SJSA1 (cell line): ENCODE measurements around the gene RXRB. TPM values are rescaled to one million over a fixed set of nuclear protein-coding genes. Genes with fewer than 3 reads are reported as not detected.
A peak's percentile ranks its signal among the peaks of the same experiment; 100 is the strongest.

Experiments
- DNase-seq, 2 experiments: peaks; one replicate each; pipeline ENCODE4 v3.0.0-alpha.2; 2015 to 2020; ENCODE audit warnings: low spot score in 2 of 2, low read depth in 1 of 2
- H3K27ac ChIP-seq: fragments of 250-450 bp; sonication (Bioruptor Pico); 2 replicates; pipeline ENCODE4 v1.5.1; 2020; ENCODE audit warnings: mild to moderate bottlenecking, moderate library complexity
- H3K27me3 ChIP-seq: fragments of 250-450 bp; sonication (Bioruptor Pico); replicated peaks from 2 replicates; pipeline ENCODE4 v1.5.1; 2020; ENCODE audit warnings: mild to moderate bottlenecking, moderate library complexity
- H3K36me3 ChIP-seq: fragments of 250-450 bp; sonication (Bioruptor Pico); 2 replicates; pipeline ENCODE4 v1.5.1; 2020; ENCODE audit warnings: mild to moderate bottlenecking
- H3K4me1 ChIP-seq: fragments of 250-450 bp; sonication (Bioruptor Pico); replicated peaks from 2 replicates; pipeline ENCODE4 v1.6.1; 2021; ENCODE audit warnings: mild to moderate bottlenecking
- H3K4me3 ChIP-seq: fragments of 250-450 bp; sonication (Bioruptor Pico); 2 replicates; pipeline ENCODE4 v1.5.1; 2020; ENCODE audit warnings: mild to moderate bottlenecking
- H3K9me3 ChIP-seq: fragments of 250-450 bp; sonication (Bioruptor Pico); replicated peaks from 2 replicates; pipeline ENCODE4 v1.5.1; 2020; ENCODE audit warnings: mild to moderate bottlenecking
- total RNA-seq: library from RNA; depleted of rRNA; stranded (reverse); fragments of >200 nt; shearing (Covaris generic); gene quantifications from 2 replicates; pipeline ENCODE4 v1.2.3, GENCODE V29; 2014

Gene RXRB
- total RNA-seq, 1 experiment from 2014 or later = 14.7 TPM

- Histone ChIP-seq H3K4me3 (no peak overlapping the region), H3K27me3 (peaks cover 20% of the 10 kb centered on the region), H3K4me1 (peaks cover 11% of the 10 kb centered on the region), H3K36me3 (no peaks in the 10 kb centered on the region), H3K27ac (no peak overlapping the region), H3K9me3 (no peaks in the 10 kb centered on the region)
- no peak for DNase-seq
Measured at GRCh38 chr6:33217681-33218080, 17.2 kb upstream of the RXRB start.

- H3K27ac ChIP-seq = no peak overlapping the region
- H3K36me3 ChIP-seq = no peaks in the 10 kb centered on the region
- H3K9me3 ChIP-seq = no peaks in the 10 kb centered on the region
- peaks cover 15% of the 10 kb centered on the region for H3K4me1 ChIP-seq
- H3K27me3 ChIP-seq = peaks cover 23% of the 10 kb centered on the region
- no peak for DNase-seq
- H3K4me3 ChIP-seq = no peak overlapping the region
Measured at GRCh38 chr6:33217246-33217645, 16.8 kb upstream of the RXRB start.

GRCh38 chr6:33216117-33216649, 15.7 kb upstream of the RXRB start:
- no peak for DNase-seq
- Histone ChIP-seq H3K4me3 (no peak overlapping the region), H3K27me3 (peaks cover 23% of the 10 kb centered on the region), H3K36me3 (0 out of 2 replicates have a peak, but pooled peaks cover 4% of the 10 kb centered on the region), H3K9me3 (no peaks in the 10 kb centered on the region), H3K27ac (no peak overlapping the region), H3K4me1 (peaks cover 15% of the 10 kb centered on the region)

GRCh38 chr6:33215271-33216116, 15.0 kb upstream of the RXRB start:
- Histone ChIP-seq H3K4me3 (no peak overlapping the region), H3K36me3 (peaks cover 4% of the 10 kb centered on the region; the same call in 1 of the 2 replicates), H3K4me1 (peaks cover 15% of the 10 kb centered on the region), H3K27ac (no peak overlapping the region), H3K9me3 (no peaks in the 10 kb centered on the region), H3K27me3 (peaks cover 23% of the 10 kb centered on the region)
- DNase-seq = no peak

GRCh38 chr6:33213989-33214335, 13.5 kb upstream of the RXRB start:
- Histone ChIP-seq H3K27ac (no peak overlapping the region), H3K9me3 (no peaks in the 10 kb centered on the region), H3K4me1 (peaks cover 17% of the 10 kb centered on the region), H3K4me3 (no peak overlapping the region), H3K27me3 (peaks cover 23% of the 10 kb centered on the region), H3K36me3 (peaks cover 19% of the 10 kb centered on the region)
- no peak for DNase-seq

GRCh38 chr6:33213166-33213988, 12.9 kb upstream of the RXRB start:
- peaks cover 23% of the 10 kb centered on the region for H3K27me3 ChIP-seq

GRCh38 chr6:33212857-33213165, 12.3 kb upstream of the RXRB start:
- H3K27ac ChIP-seq = no peak overlapping the region
- peaks cover 22% of the 10 kb centered on the region for H3K4me1 ChIP-seq
- no peak for DNase-seq

More at GRCh38 chr6:33213166-33213988, 12.9 kb upstream of the RXRB start:
- peaks cover 22% of the 10 kb centered on the region for H3K36me3 ChIP-seq
- no peaks in the 10 kb centered on the region for H3K9me3 ChIP-seq
- peaks cover 19% of the 10 kb centered on the region for H3K4me1 ChIP-seq
- H3K4me3 ChIP-seq = peak overlapping the region; percentile 18
- no peak overlapping the region for H3K27ac ChIP-seq
- peak in 1 of 2 experiments; percentile 16 for DNase-seq

GRCh38 chr6:33211666-33212422, 11.4 kb upstream of the RXRB start:
- no peak overlapping the region for H3K4me3 ChIP-seq
- no peaks in the 10 kb centered on the region for H3K9me3 ChIP-seq
- peaks cover 30% of the 10 kb centered on the region for H3K4me1 ChIP-seq
- DNase-seq = no peak
- H3K27me3 ChIP-seq = peaks cover 23% of the 10 kb centered on the region
- H3K36me3 ChIP-seq = peaks cover 26% of the 10 kb centered on the region
- no peak overlapping the region for H3K27ac ChIP-seq

More at GRCh38 chr6:33212857-33213165, 12.3 kb upstream of the RXRB start:
- H3K27me3 ChIP-seq = peaks cover 23% of the 10 kb centered on the region
- H3K4me3 ChIP-seq = peak overlapping the region; percentile 18; the same call in 1 of the 2 replicates
- H3K9me3 ChIP-seq = no peaks in the 10 kb centered on the region
- peaks cover 26% of the 10 kb centered on the region for H3K36me3 ChIP-seq

GRCh38 chr6:33211136-33211535, 10.7 kb upstream of the RXRB start:
- DNase-seq = no peak
- Histone ChIP-seq H3K9me3 (no peaks in the 10 kb centered on the region), H3K27me3 (peaks cover 23% of the 10 kb centered on the region), H3K4me1 (peaks cover 37% of the 10 kb centered on the region), H3K4me3 (no peak overlapping the region), H3K36me3 (peaks cover 26% of the 10 kb centered on the region), H3K27ac (no peak overlapping the region)

- H3K36me3 ChIP-seq = peaks cover 26% of the 10 kb centered on the region
- no peaks in the 10 kb centered on the region for H3K9me3 ChIP-seq
- H3K4me1 ChIP-seq = peaks cover 49% of the 10 kb centered on the region
- H3K4me3 ChIP-seq = no peak overlapping the region
- DNase-seq = no peak
- H3K27me3 ChIP-seq = peaks cover 23% of the 10 kb centered on the region
- no peak overlapping the region for H3K27ac ChIP-seq
Measured at GRCh38 chr6:33209856-33210255, 9.4 kb upstream of the RXRB start.

- peak within 1 kb of the TSS; percentile 75 for H3K4me3 ChIP-seq
- peaks cover 55% of the 10 kb centered on the region for H3K4me1 ChIP-seq
- peaks cover 35% of the 10 kb centered on the region for H3K36me3 ChIP-seq
- H3K27ac ChIP-seq = peak within 1 kb of the TSS; percentile 89
- no peaks in the 10 kb centered on the region for H3K9me3 ChIP-seq
- peak; percentile 74 to 78 for DNase-seq
- H3K27me3 ChIP-seq = peaks cover 9% of the 10 kb centered on the region
Measured at GRCh38 chr6:33208091-33208967, 7.9 kb upstream of the RXRB start, which contains the start of gene RING1. TSS of gene RING1 (plus strand) at chr6:33208500. CDS start at chr6:33208823, 323 bp downstream.

- peaks cover 42% of the 10 kb centered on the region for H3K36me3 ChIP-seq
- peaks cover 48% of the 10 kb centered on the region for H3K4me1 ChIP-seq
- H3K27ac ChIP-seq = peak overlapping the region; percentile 89
- peaks cover 2% of the 10 kb centered on the region for H3K27me3 ChIP-seq
- no peaks in the 10 kb centered on the region for H3K9me3 ChIP-seq
- peak in 1 of 2 experiments; percentile 73 for DNase-seq
- H3K4me3 ChIP-seq = peak overlapping the region; percentile 75
Measured at GRCh38 chr6:33207552-33208090, 7.2 kb upstream of the RXRB start.
